ENCODE measurements around the gene MRPS15. TPM values are rescaled to one million over a fixed set of nuclear protein-coding genes. Genes with fewer than 3 reads are reported as not detected.

Gene MRPS15
- total RNA-seq, 1 donor from 2014 or later: 70.9 TPM

- H3K4me3 Mint-ChIP-seq (ENCODE audit: unreplicated experiment): no peak overlapping the region
- H3K27ac Mint-ChIP-seq (ENCODE audit: unreplicated experiment): no peak overlapping the region
- Histone ChIP-seq H3K27ac (ENCODE audit: low read depth, low read length) (no peak overlapping the region), H4K20me1 (ENCODE audit: insufficient read depth, low read length) (no peaks in the 10 kb centered on the region), H3K4me1 (ENCODE audit: insufficient read depth, low read length) (no peaks in the 10 kb centered on the region), H3K4me2 (ENCODE audit: low read length) (no peak overlapping the region), H2AFZ (ENCODE audit: low read depth, low read length) (no peak overlapping the region), H3K4me3 (ENCODE audit: insufficient read depth, low read depth, low read length) (no peak overlapping the region), H3K9ac (ENCODE audit: low read length) (no peak overlapping the region), H3K36me3 (ENCODE audit: insufficient read depth, low read length) (no peaks in the 10 kb centered on the region), H3K9me3 (ENCODE audit: insufficient read depth, low read depth, low read length) (no peaks in the 10 kb centered on the region), H3K27me3 (ENCODE audit: insufficient read depth, low read length) (peaks cover 14% of the 10 kb centered on the region), H3K79me2 (ENCODE audit: insufficient read depth, low read length) (no peaks in the 10 kb centered on the region)
- no peaks in the 10 kb centered on the region for H3K4me1 Mint-ChIP-seq (ENCODE audit: low read depth, unreplicated experiment)
- H3K9me3 Mint-ChIP-seq (ENCODE audit: unreplicated experiment): no peaks in the 10 kb centered on the region
- H3K27me3 Mint-ChIP-seq (ENCODE audit: low read depth, unreplicated experiment): peaks cover 20% of the 10 kb centered on the region
- TF ChIP-seq CTCF (IDR thresholded peaks at IDR 0.05; ENCODE audit: insufficient read depth, low read depth, low read length): no peak
- no peak for TF ChIP-seq EZH2 (IDR thresholded peaks at IDR 0.05; ENCODE audit: insufficient read depth, low read length)
- H3K36me3 Mint-ChIP-seq (ENCODE audit: low read depth, unreplicated experiment): no peaks in the 10 kb centered on the region
- DNase-seq (ENCODE audit: low read depth) (no peak), FAIRE-seq (no peak)
These were observed 44.1 kb upstream of the MRPS15 start for GRCh38 chr1:36508257-36508656.

GRCh38 chr1:36506276-36506920 is 42.2 kb upstream of the MRPS15 start:
- TF ChIP-seq EZH2 (IDR thresholded peaks at IDR 0.05; ENCODE audit: insufficient read depth, low read length) (no peak), CTCF (IDR thresholded peaks at IDR 0.05; ENCODE audit: insufficient read depth, low read depth, low read length) (no peak)

GRCh38 chr1:36503733-36504132 is 39.5 kb upstream of the MRPS15 start:
- Mint-ChIP-seq H3K27ac (ENCODE audit: unreplicated experiment) (no peak overlapping the region), H3K36me3 (ENCODE audit: low read depth, unreplicated experiment) (no peaks in the 10 kb centered on the region), H3K27me3 (ENCODE audit: low read depth, unreplicated experiment) (peaks cover 21% of the 10 kb centered on the region), H3K9me3 (ENCODE audit: unreplicated experiment) (no peaks in the 10 kb centered on the region), H3K4me3 (ENCODE audit: unreplicated experiment) (no peak overlapping the region), H3K4me1 (ENCODE audit: low read depth, unreplicated experiment) (no peaks in the 10 kb centered on the region)
- H2AFZ ChIP-seq (ENCODE audit: low read depth, low read length): no peak overlapping the region
- H3K36me3 ChIP-seq (ENCODE audit: insufficient read depth, low read length): no peaks in the 10 kb centered on the region
- no peaks in the 10 kb centered on the region for H4K20me1 ChIP-seq (ENCODE audit: insufficient read depth, low read length)
- no peak overlapping the region for H3K27ac ChIP-seq (ENCODE audit: low read depth, low read length)
- FAIRE-seq (no peak), DNase-seq (ENCODE audit: low read depth) (no peak)
- no peak overlapping the region for H3K4me2 ChIP-seq (ENCODE audit: low read length)
- no peaks in the 10 kb centered on the region for H3K9me3 ChIP-seq (ENCODE audit: insufficient read depth, low read depth, low read length)
- peaks cover 15% of the 10 kb centered on the region for H3K27me3 ChIP-seq (ENCODE audit: insufficient read depth, low read length)
- TF ChIP-seq CTCF (IDR thresholded peaks at IDR 0.05; ENCODE audit: insufficient read depth, low read depth, low read length) (no peak), EZH2 (IDR thresholded peaks at IDR 0.05; ENCODE audit: insufficient read depth, low read length) (no peak)
- H3K4me3 ChIP-seq (ENCODE audit: insufficient read depth, low read depth, low read length): no peak overlapping the region
- no peaks in the 10 kb centered on the region for H3K4me1 ChIP-seq (ENCODE audit: insufficient read depth, low read length)
- H3K79me2 ChIP-seq (ENCODE audit: insufficient read depth, low read length): no peaks in the 10 kb centered on the region
- H3K9ac ChIP-seq (ENCODE audit: low read length): no peak overlapping the region

More at GRCh38 chr1:36506276-36506920, 42.2 kb upstream of the MRPS15 start:
- H3K27me3 ChIP-seq (ENCODE audit: insufficient read depth, low read length): peaks cover 14% of the 10 kb centered on the region
- H3K36me3 ChIP-seq (ENCODE audit: insufficient read depth, low read length): no peaks in the 10 kb centered on the region
- Mint-ChIP-seq H3K27me3 (ENCODE audit: low read depth, unreplicated experiment) (peaks cover 19% of the 10 kb centered on the region), H3K4me1 (ENCODE audit: low read depth, unreplicated experiment) (no peaks in the 10 kb centered on the region), H3K27ac (ENCODE audit: unreplicated experiment) (no peak overlapping the region), H3K36me3 (ENCODE audit: low read depth, unreplicated experiment) (no peaks in the 10 kb centered on the region), H3K9me3 (ENCODE audit: unreplicated experiment) (no peaks in the 10 kb centered on the region), H3K4me3 (ENCODE audit: unreplicated experiment) (no peak overlapping the region)
- no peak overlapping the region for H3K4me3 ChIP-seq (ENCODE audit: insufficient read depth, low read depth, low read length)
- no peak overlapping the region for H2AFZ ChIP-seq (ENCODE audit: low read depth, low read length)
- H3K4me2 ChIP-seq (ENCODE audit: low read length): no peak overlapping the region
- H3K79me2 ChIP-seq (ENCODE audit: insufficient read depth, low read length): no peaks in the 10 kb centered on the region
- no peaks in the 10 kb centered on the region for H4K20me1 ChIP-seq (ENCODE audit: insufficient read depth, low read length)
- DNase-seq (ENCODE audit: low read depth): no peak
- H3K27ac ChIP-seq (ENCODE audit: low read depth, low read length): no peak overlapping the region
- no peak for FAIRE-seq
- H3K9ac ChIP-seq (ENCODE audit: low read length): no peak overlapping the region
- no peaks in the 10 kb centered on the region for H3K4me1 ChIP-seq (ENCODE audit: insufficient read depth, low read length)
- no peaks in the 10 kb centered on the region for H3K9me3 ChIP-seq (ENCODE audit: insufficient read depth, low read depth, low read length)
